ENCODE data around the gene WIPI1. TPM values are rescaled to one million over a fixed set of nuclear protein-coding genes. Genes with fewer than 3 reads are reported as not detected.
A peak's percentile ranks its signal among the peaks of the same experiment; 100 is the strongest.

WIPI1 gene
- total and polyA plus RNA-seq, 2 donors = 6.8 to 17.8 TPM

GRCh38 chr17:68435361-68435760 is 21.9 kb downstream of the WIPI1 start:
- DNase-seq (ENCODE audit: low read depth in 6 of 9, low spot score in 9 of 9) = no peak
- Histone ChIP-seq H3K4me3 (ENCODE audit: low read length in 2 of 2) (no peak overlapping the region), H3K9me3 (ENCODE audit: control insufficient read depth in 2 of 2, insufficient read depth in 1 of 2, low read length in 1 of 2) (no peaks in the 10 kb centered on the region), H3K36me3 (ENCODE audit: control insufficient read depth in 2 of 2, insufficient read depth in 2 of 2, low read length in 1 of 2) (no peaks in the 10 kb centered on the region), H3K27ac (ENCODE audit: low read depth in 1 of 2, low read length in 1 of 2) (no peak overlapping the region), H3K27me3 (ENCODE audit: control insufficient read depth in 2 of 2, insufficient read depth in 1 of 2, low read length in 1 of 2) (no peaks in the 10 kb centered on the region), H3K4me1 (ENCODE audit: control insufficient read depth in 2 of 2, insufficient read depth in 2 of 2, low read length in 2 of 2) (peaks cover 13 to 34% of the 10 kb centered on the region in 2 donors)
- WGBS = 98% methylated on average over 6 of the region's 6 CpGs

DNA sequence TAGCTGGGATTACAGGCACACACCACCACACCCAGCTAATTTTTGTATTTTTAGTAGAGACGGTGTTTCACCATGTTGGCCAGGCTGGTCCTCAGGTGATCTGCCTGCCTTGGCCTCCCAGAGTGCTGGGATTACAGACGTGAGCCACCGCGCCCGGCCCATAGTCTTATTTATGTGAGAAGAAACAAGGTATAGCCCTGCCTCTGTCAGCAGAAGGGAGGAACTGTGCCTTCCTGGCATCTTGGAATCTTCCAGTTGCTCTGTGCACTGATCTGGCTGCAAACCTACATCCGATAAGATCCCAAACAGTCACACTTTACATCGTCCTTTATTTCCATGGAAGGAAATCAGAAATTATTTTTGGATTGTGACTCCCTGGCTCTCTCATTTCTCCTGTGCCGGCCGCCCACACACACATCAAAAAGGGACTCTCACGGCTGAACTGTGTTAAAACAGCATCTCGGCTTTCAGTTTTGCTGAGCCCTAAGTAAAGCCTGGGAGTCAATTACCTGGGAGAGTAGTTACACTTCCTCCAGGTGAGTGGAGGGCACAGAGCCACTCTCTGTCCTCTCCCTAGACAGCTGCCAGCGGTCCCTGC is 23.3 kb downstream of the WIPI1 start:
- Histone ChIP-seq H3K36me3 (ENCODE audit: control insufficient read depth in 2 of 2, insufficient read depth in 2 of 2, low read length in 1 of 2) (no peaks in the 10 kb centered on the region), H3K27ac (ENCODE audit: low read depth in 1 of 2, low read length in 1 of 2) (no peak overlapping the region), H3K9me3 (ENCODE audit: control insufficient read depth in 2 of 2, insufficient read depth in 1 of 2, low read length in 1 of 2) (no peaks in the 10 kb centered on the region), H3K27me3 (ENCODE audit: control insufficient read depth in 2 of 2, insufficient read depth in 1 of 2, low read length in 1 of 2) (no peaks in the 10 kb centered on the region), H3K4me1 (ENCODE audit: control insufficient read depth in 2 of 2, insufficient read depth in 2 of 2, low read length in 2 of 2) (peaks cover 13 to 34% of the 10 kb centered on the region in 2 donors), H3K4me3 (ENCODE audit: low read length in 2 of 2) (no peak overlapping the region)
- 89% methylated on average over 12 of the region's 12 CpGs for WGBS
- DNase-seq (ENCODE audit: low read depth in 6 of 9, low spot score in 9 of 9) = no peak

DNA sequence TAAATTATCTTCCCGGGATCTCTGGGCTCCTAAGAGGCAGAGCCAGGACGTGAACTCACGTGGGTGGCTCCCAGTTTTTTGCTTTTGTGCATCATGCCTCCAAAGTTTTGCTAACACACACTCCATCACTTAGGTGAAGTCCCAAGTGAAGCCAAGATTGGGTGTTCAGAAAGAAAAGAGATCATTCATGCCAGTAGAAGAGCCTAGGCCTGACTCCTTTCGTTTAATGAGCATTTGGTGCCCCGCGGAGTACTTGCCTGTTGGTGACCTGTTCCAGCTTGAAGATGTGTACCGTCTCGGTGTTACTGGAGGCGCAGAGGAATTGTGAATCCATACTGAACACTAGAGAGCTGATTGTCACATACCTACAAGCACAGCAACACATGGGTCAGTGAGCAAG is 24.1 kb downstream of the WIPI1 start:
- no peak overlapping the region for H3K27ac ChIP-seq (ENCODE audit: low read depth in 1 of 2, low read length in 1 of 2)

DNA sequence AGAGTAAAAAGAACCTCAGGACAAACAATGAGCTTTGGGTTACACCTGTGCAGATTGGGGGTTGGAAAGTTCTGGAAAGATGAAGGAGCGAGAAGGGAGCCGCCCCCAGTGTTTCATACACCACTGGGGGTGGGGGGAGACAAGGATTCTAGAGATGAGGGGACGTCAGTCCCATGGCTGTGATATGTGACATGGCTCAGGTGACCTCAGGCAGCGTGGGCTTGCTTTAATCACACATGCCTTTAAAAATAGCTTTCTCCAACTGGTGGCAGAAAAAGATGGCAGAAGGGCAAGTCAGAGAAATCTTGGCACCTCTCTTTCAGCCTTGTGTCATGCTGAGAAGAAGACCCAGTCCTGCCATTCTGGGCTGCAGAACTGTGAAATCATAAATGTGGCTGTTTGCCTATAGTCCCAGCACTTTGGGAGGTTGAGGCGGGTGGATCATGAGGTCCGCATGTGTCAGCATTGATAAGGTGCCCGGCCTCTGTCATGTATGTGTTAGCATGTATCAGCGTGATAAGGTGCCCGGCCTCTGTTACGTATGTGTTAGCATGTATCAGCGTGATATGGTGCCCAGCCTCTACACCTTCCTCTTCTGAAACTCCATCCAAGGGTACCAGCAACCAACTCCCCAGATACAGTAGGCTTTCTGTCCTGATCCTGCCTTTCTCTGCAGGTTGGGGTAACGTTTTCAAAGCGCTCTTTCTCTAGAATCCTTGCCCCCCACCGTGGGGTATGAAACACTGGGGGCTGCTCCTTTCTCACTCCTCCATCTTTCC is 25.0 kb downstream of the WIPI1 start:
- H3K4me1 ChIP-seq (ENCODE audit: control insufficient read depth in 2 of 2, insufficient read depth in 2 of 2, low read length in 2 of 2) = peaks cover 10 to 22% of the 10 kb centered on the region in 2 donors
- WGBS = 96% methylated on average over 14 of the region's 14 CpGs
- H3K27ac ChIP-seq (ENCODE audit: low read depth in 1 of 2, low read length in 1 of 2) = no peak overlapping the region
- H3K36me3 ChIP-seq (ENCODE audit: control insufficient read depth in 2 of 2, insufficient read depth in 2 of 2, low read length in 1 of 2) = peaks cover 0 to 2% of the 10 kb centered on the region in 2 donors
- H3K4me3 ChIP-seq (ENCODE audit: low read length in 2 of 2) = no peak overlapping the region
- no peaks in the 10 kb centered on the region for H3K27me3 ChIP-seq (ENCODE audit: control insufficient read depth in 2 of 2, insufficient read depth in 1 of 2, low read length in 1 of 2)
- no peaks in the 10 kb centered on the region for H3K9me3 ChIP-seq (ENCODE audit: control insufficient read depth in 2 of 2, insufficient read depth in 1 of 2, low read length in 1 of 2)
- DNase-seq (ENCODE audit: low read depth in 6 of 9, low spot score in 9 of 9) = no peak

More for the DNA sequence above, 24.1 kb downstream of the WIPI1 start:
- Histone ChIP-seq H3K27me3 (ENCODE audit: control insufficient read depth in 2 of 2, insufficient read depth in 1 of 2, low read length in 1 of 2) (no peaks in the 10 kb centered on the region), H3K4me1 (ENCODE audit: control insufficient read depth in 2 of 2, insufficient read depth in 2 of 2, low read length in 2 of 2) (peaks cover 13 to 30% of the 10 kb centered on the region in 2 donors), H3K9me3 (ENCODE audit: control insufficient read depth in 2 of 2, insufficient read depth in 1 of 2, low read length in 1 of 2) (no peaks in the 10 kb centered on the region), H3K4me3 (ENCODE audit: low read length in 2 of 2) (no peak overlapping the region), H3K36me3 (ENCODE audit: control insufficient read depth in 2 of 2, insufficient read depth in 2 of 2, low read length in 1 of 2) (no peaks in the 10 kb centered on the region)
- DNase-seq (ENCODE audit: low read depth in 6 of 9, low spot score in 9 of 9) = no peak
- WGBS = 99% methylated on average over 9 of the region's 9 CpGs

DNA sequence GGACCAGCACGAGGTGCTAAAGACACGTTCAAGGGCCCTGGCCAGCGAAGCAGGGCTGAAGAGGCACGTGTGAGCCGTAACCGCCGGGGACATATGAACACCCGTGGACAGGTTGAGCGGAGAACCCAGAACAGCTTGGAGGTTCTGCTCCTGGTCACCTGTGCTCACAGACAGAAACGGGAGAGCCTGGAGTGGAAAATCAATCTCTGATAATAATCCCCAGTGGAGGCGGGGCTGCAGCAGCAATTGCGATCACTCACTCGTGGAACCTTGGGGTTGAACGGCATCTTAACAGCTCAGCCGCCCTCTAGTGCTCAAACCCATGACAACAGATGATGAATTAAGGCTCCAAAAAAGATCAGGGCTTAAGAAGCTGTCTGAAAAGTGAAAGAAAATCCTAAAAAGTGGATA is 25.6 kb downstream of the WIPI1 start:
- peaks cover 0 to 2% of the 10 kb centered on the region in 2 donors for H3K36me3 ChIP-seq (ENCODE audit: control insufficient read depth in 2 of 2, insufficient read depth in 2 of 2, low read length in 1 of 2)
- WGBS = 76% methylated on average over 15 of the region's 15 CpGs
- no peak overlapping the region for H3K4me3 ChIP-seq (ENCODE audit: low read length in 2 of 2)
- no peaks in the 10 kb centered on the region for H3K9me3 ChIP-seq (ENCODE audit: control insufficient read depth in 2 of 2, insufficient read depth in 1 of 2, low read length in 1 of 2)
- no peaks in the 10 kb centered on the region for H3K27me3 ChIP-seq (ENCODE audit: control insufficient read depth in 2 of 2, insufficient read depth in 1 of 2, low read length in 1 of 2)
- no peak overlapping the region for H3K27ac ChIP-seq (ENCODE audit: low read depth in 1 of 2, low read length in 1 of 2)
- DNase-seq (ENCODE audit: low read depth in 6 of 9, low spot score in 9 of 9) = peak; percentile 27 to 88 (median 60)
- H3K4me1 ChIP-seq (ENCODE audit: control insufficient read depth in 2 of 2, insufficient read depth in 2 of 2, low read length in 2 of 2) = peaks cover 10 to 18% of the 10 kb centered on the region in 2 donors

GRCh38 chr17:68431045-68431608 is 26.2 kb downstream of the WIPI1 start:
- no peaks in the 10 kb centered on the region for H3K27me3 ChIP-seq (ENCODE audit: control insufficient read depth in 2 of 2, insufficient read depth in 1 of 2, low read length in 1 of 2)
- 93% methylated on average over 13 of the region's 13 CpGs for WGBS
- H3K9me3 ChIP-seq (ENCODE audit: control insufficient read depth in 2 of 2, insufficient read depth in 1 of 2, low read length in 1 of 2) = no peaks in the 10 kb centered on the region
- H3K4me3 ChIP-seq (ENCODE audit: low read length in 2 of 2) = no peak overlapping the region
- H3K4me1 ChIP-seq (ENCODE audit: control insufficient read depth in 2 of 2, insufficient read depth in 2 of 2, low read length in 2 of 2) = peaks cover 5 to 12% of the 10 kb centered on the region in 2 donors
- H3K27ac ChIP-seq (ENCODE audit: low read depth in 1 of 2, low read length in 1 of 2) = no peak overlapping the region
- H3K36me3 ChIP-seq (ENCODE audit: control insufficient read depth in 2 of 2, insufficient read depth in 2 of 2, low read length in 1 of 2) = peaks cover 0 to 2% of the 10 kb centered on the region in 2 donors
- DNase-seq (ENCODE audit: low read depth in 6 of 9, low spot score in 9 of 9) = no peak

DNA sequence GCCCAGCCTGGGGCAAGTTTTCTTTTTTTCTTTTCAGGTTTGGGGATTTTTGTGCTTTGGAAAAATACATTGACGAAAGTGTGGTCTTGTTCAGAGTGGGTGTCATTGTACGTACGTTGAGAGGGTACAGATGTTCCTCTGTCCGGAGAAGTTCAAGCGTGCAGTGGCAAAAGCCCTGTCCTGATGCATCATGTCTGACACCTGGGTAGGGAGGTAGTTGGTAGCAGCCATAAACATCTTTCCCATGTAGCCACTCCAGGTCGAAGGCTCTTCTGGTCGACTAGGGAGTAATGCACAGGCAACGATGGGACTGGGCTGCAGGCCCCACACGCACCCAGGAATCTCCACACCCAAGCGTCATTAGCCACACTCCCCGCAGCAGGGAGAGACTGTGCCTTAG is 27.4 kb downstream of the WIPI1 start:
- Histone ChIP-seq H3K27me3 (ENCODE audit: control insufficient read depth in 2 of 2, insufficient read depth in 1 of 2, low read length in 1 of 2) (no peaks in the 10 kb centered on the region), H3K36me3 (ENCODE audit: control insufficient read depth in 2 of 2, insufficient read depth in 2 of 2, low read length in 1 of 2) (peaks cover 0 to 2% of the 10 kb centered on the region in 2 donors), H3K4me3 (ENCODE audit: low read length in 2 of 2) (no peak overlapping the region), H3K4me1 (ENCODE audit: control insufficient read depth in 2 of 2, insufficient read depth in 2 of 2, low read length in 2 of 2) (peaks cover 0 to 6% of the 10 kb centered on the region in 2 donors), H3K9me3 (ENCODE audit: control insufficient read depth in 2 of 2, insufficient read depth in 1 of 2, low read length in 1 of 2) (no peaks in the 10 kb centered on the region), H3K27ac (ENCODE audit: low read depth in 1 of 2, low read length in 1 of 2) (no peak overlapping the region)
- no peak for DNase-seq (ENCODE audit: low read depth in 6 of 9, low spot score in 9 of 9)
- WGBS = 97% methylated on average over 11 of the region's 11 CpGs

DNA sequence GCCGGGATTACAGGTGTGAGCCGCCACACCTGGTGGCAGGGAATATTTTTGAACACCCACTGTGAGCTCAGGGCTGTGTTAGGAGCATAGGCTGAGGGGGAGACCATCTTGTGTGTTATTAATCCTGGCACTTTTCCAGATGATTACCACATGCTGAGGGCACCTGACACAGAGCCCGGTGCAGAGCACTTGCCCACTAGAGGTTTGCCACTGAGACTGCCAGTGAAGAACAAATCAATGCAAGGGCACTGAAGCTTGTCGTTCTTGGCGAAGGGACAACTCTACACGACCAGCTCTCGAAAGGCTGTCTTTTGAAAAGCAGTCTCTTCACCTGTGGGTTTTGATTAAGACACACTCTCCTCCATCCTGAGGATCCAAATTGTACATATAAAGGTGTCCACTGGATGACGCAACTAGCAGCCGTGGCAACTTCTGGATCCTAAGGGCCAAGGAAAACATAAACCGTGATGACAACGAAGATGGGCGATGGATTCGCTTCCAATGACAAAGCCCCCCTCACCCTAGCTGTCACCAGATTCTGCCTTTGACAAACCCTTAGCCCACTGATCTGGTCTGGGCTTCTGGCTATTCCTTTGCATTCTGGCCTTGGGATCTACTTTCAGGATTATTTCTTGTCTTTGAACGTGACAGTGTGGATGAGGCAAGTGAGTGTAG is 28.7 kb downstream of the WIPI1 start:
- Histone ChIP-seq H3K36me3 (ENCODE audit: control insufficient read depth in 2 of 2, insufficient read depth in 2 of 2, low read length in 1 of 2) (peaks cover 0 to 2% of the 10 kb centered on the region in 2 donors), H3K4me1 (ENCODE audit: control insufficient read depth in 2 of 2, insufficient read depth in 2 of 2, low read length in 2 of 2) (peaks cover 0 to 6% of the 10 kb centered on the region in 2 donors), H3K9me3 (ENCODE audit: control insufficient read depth in 2 of 2, insufficient read depth in 1 of 2, low read length in 1 of 2) (no peaks in the 10 kb centered on the region), H3K27me3 (ENCODE audit: control insufficient read depth in 2 of 2, insufficient read depth in 1 of 2, low read length in 1 of 2) (no peaks in the 10 kb centered on the region), H3K27ac (ENCODE audit: low read depth in 1 of 2, low read length in 1 of 2) (no peak overlapping the region), H3K4me3 (ENCODE audit: low read length in 2 of 2) (no peak overlapping the region)
- WGBS = 96% methylated on average over 14 of the region's 14 CpGs
- no peak for DNase-seq (ENCODE audit: low read depth in 6 of 9, low spot score in 9 of 9)

- H3K27me3 ChIP-seq (ENCODE audit: control insufficient read depth in 2 of 2, insufficient read depth in 1 of 2, low read length in 1 of 2) = no peaks in the 10 kb centered on the region
- H3K9me3 ChIP-seq (ENCODE audit: control insufficient read depth in 2 of 2, insufficient read depth in 1 of 2, low read length in 1 of 2) = no peaks in the 10 kb centered on the region
- no peak overlapping the region for H3K4me3 ChIP-seq (ENCODE audit: low read length in 2 of 2)
- H3K36me3 ChIP-seq (ENCODE audit: control insufficient read depth in 2 of 2, insufficient read depth in 2 of 2, low read length in 1 of 2) = peaks cover 0 to 2% of the 10 kb centered on the region in 2 donors
- H3K27ac ChIP-seq (ENCODE audit: low read depth in 1 of 2, low read length in 1 of 2) = no peak overlapping the region
- no peak for DNase-seq (ENCODE audit: low read depth in 6 of 9, low spot score in 9 of 9)
- WGBS = over 99% methylated on average over 7 of the region's 7 CpGs
- H3K4me1 ChIP-seq (ENCODE audit: control insufficient read depth in 2 of 2, insufficient read depth in 2 of 2, low read length in 2 of 2) = peaks cover 0 to 6% of the 10 kb centered on the region in 2 donors
Measured at GRCh38 chr17:68427575-68427974, 29.7 kb downstream of the WIPI1 start.
